C4-2B (cell line): ENCODE measurements around the gene SYTL4.
A peak's percentile ranks its signal among the peaks of the same experiment; 100 is the strongest.

Source experiments
- H3K27ac ChIP-seq: fragments of 450-650 bp; 2 replicates; pipeline ENCODE4 v1.5.1; 2017
- CTCF ChIP-seq: fragments of 450-650 bp; conservative IDR thresholded peaks from 2 replicates; pipeline ENCODE4 v1.5.1; 2017; ENCODE audit warnings: mild to moderate bottlenecking
- ZFX ChIP-seq: fragments of 450-650 bp; IDR thresholded peaks from 2 replicates; pipeline ENCODE4 v1.6.1; 2017

Gene SYTL4

DNA sequence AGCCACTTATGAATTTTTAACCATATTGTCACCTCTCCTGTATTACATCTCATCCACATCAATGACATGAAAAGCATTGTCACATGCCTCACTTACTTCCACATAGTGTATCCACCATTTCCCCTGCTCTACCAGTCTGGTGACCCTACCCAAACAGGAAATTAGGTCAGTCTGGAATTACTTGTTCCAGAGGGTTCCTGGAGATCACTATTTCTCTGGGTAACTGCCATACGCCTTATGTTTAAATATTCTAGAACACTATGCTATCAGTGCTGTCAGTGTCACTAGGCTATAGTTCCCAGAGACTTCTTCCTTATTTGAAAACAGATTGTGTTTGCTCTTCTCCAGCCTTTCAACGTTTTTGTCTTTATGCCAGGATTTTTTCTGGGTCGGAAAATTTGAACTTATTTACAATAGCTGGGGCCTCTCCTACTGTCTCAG, 73.0 kb downstream of the SYTL4 start:
- TF ChIP-seq CTCF (no peak), ZFX (no peak)
- H3K27ac ChIP-seq = peak overlapping the region; percentile 91; the same call in 1 of the 2 replicates

DNA sequence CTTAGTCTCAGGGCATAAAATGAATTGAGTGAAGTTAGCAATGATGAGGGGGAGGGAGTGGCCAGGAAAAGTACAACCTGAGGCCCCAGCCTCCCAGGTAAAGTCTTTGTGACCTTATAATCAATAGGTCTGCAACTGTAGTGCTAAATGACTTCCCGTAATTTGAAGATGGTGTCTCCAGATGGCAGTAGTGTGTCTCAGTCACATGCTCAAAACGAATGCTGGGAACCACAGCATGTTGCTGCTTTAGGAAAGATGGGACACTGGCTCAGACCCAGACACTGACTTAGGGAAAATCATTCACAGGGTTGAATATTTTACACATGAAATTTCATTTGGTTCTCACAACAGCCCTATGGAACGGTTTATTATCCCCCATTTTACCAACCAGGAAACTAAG, 77.7 kb downstream of the SYTL4 start:
- H3K27ac ChIP-seq = no peak overlapping the region
- no peak for TF ChIP-seq ZFX
- peak; percentile 38 for TF ChIP-seq CTCF

GRCh38 chrX:100652266-100652665, 79.7 kb downstream of the SYTL4 start:
- TF ChIP-seq CTCF = no peak
- no peak for TF ChIP-seq ZFX
- no peak overlapping the region for H3K27ac ChIP-seq

GRCh38 chrX:100650841-100651240, 81.1 kb downstream of the SYTL4 start:
- H3K27ac ChIP-seq = no peak overlapping the region
- TF ChIP-seq ZFX = no peak
- TF ChIP-seq CTCF = no peak

- no peak overlapping the region for H3K27ac ChIP-seq
- no peak for TF ChIP-seq CTCF
- no peak for TF ChIP-seq ZFX
Observed at GRCh38 chrX:100649550-100650356, 82.2 kb downstream of the SYTL4 start.

- TF ChIP-seq CTCF (no peak), ZFX (no peak)
- H3K27ac ChIP-seq = no peak overlapping the region; the same call in 1 of the 2 replicates
Observed at GRCh38 chrX:100648458-100649417, 83.2 kb downstream of the SYTL4 start.

DNA sequence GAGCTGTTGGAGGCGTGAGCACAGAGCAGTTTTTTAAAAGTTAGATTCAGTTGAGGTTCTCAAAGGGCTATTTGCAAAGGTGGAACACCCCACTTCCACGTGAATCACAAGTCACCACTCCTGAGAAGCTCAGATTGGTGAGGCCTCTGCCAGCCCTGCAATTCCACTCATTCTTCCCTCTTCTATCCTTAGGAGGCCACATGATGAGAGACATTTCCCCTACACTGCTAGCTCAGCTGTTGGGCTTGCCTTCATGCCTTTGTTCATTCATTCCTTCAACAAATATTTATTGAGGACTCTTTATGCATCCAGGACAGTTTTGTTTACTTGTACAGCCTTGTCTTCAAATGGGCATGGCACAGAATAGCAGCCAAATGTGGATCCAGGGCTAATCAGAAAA, 84.2 kb downstream of the SYTL4 start:
- TF ChIP-seq CTCF = no peak
- TF ChIP-seq ZFX = no peak
- no peak overlapping the region for H3K27ac ChIP-seq
